ENCODE measurements around the gene NKX6-2. TPM values are rescaled to one million over a fixed set of nuclear protein-coding genes. Genes with fewer than 3 reads are reported as not detected.

NKX6-2 gene
- total and polyA plus RNA-seq, 4 donors = 0.07 to 7.1 TPM; not detected in 2

DNA sequence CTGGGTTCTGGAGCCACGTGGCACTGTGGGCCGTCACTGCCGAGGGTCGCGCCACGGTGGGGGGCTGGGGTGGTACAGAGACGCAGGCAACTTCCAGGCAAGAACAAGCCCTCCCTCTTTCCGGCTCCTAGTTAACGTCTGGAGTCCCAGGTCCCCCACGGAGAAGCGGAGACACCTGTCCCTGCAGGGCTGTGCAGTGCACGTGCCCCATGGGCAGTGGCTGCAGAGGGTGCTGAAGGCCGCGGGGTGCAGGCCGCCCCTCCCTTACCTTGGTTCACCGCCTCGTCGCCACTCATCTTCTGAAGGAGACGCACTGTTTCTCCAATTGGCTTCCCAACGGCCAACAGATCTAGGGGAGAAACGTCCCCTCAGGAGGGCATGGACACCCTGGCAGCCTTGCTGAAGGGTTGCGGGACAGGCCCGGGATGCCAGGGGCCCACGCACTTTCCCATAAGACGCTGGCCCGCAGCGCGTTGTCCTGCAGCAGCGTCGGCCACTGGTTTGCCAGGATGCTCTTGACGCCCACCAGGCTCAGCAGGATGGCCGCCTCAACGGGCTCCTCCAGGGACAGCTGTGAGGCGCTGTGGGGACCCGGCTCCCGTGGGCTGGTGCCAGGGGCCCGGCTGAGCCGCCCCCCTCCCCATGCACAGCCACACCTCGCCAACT is 24.3 kb upstream of the NKX6-2 start:
- no peak for TF ChIP-seq SP1 (IDR thresholded peaks at IDR 0.05)
- TF ChIP-seq FOXA2 (IDR thresholded peaks at IDR 0.05) = no peak
- TF ChIP-seq ATF3 (IDR thresholded peaks at IDR 0.05) = no peak
- TF ChIP-seq, protein P1, sequence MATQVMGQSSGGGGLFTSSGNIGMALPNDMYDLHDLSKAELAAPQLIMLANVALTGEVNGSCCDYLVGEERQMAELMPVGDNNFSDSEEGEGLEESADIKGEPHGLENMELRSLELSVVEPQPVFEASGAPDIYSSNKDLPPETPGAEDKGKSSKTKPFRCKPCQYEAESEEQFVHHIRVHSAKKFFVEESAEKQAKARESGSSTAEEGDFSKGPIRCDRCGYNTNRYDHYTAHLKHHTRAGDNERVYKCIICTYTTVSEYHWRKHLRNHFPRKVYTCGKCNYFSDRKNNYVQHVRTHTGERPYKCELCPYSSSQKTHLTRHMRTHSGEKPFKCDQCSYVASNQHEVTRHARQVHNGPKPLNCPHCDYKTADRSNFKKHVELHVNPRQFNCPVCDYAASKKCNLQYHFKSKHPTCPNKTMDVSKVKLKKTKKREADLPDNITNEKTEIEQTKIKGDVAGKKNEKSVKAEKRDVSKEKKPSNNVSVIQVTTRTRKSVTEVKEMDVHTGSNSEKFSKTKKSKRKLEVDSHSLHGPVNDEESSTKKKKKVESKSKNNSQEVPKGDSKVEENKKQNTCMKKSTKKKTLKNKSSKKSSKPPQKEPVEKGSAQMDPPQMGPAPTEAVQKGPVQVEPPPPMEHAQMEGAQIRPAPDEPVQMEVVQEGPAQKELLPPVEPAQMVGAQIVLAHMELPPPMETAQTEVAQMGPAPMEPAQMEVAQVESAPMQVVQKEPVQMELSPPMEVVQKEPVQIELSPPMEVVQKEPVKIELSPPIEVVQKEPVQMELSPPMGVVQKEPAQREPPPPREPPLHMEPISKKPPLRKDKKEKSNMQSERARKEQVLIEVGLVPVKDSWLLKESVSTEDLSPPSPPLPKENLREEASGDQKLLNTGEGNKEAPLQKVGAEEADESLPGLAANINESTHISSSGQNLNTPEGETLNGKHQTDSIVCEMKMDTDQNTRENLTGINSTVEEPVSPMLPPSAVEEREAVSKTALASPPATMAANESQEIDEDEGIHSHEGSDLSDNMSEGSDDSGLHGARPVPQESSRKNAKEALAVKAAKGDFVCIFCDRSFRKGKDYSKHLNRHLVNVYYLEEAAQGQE (IDR thresholded peaks at IDR 0.05) = no peak
- no peak for TF ChIP-seq HNF4A (conservative IDR thresholded peaks at IDR 0.05)
- no peak for TF ChIP-seq TAF1 (conservative IDR thresholded peaks at IDR 0.05)
- TF ChIP-seq, protein P2, sequence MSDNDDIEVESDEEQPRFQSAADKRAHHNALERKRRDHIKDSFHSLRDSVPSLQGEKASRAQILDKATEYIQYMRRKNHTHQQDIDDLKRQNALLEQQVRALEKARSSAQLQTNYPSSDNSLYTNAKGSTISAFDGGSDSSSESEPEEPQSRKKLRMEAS (IDR thresholded peaks at IDR 0.05) = no peak
- TF ChIP-seq FOXA1 (IDR thresholded peaks at IDR 0.05) = no peak
- no peak for TF ChIP-seq NR2F2 (IDR thresholded peaks at IDR 0.05)
- TF ChIP-seq JUND (IDR thresholded peaks at IDR 0.05) = no peak
- no peak for TF ChIP-seq RXRA (IDR thresholded peaks at IDR 0.05)
- TF ChIP-seq ZBTB33 (IDR thresholded peaks at IDR 0.05) = no peak
- TF ChIP-seq EGR1 (IDR thresholded peaks at IDR 0.05; ENCODE audit: low read depth in 2 of 2) = no peak
- TF ChIP-seq RAD21 (IDR thresholded peaks at IDR 0.05) = no peak
- TF ChIP-seq HNF4G (IDR thresholded peaks at IDR 0.05) = no peak
- no peak for TF ChIP-seq YY1 (IDR thresholded peaks at IDR 0.05)
- H3K36me3 ChIP-seq (ENCODE audit: control insufficient read depth in 4 of 4, insufficient read depth in 3 of 4, low read depth in 1 of 4, low read length in 3 of 4) = no peaks in the 10 kb centered on the region
- H3K9me3 ChIP-seq (ENCODE audit: control insufficient read depth in 4 of 4, low read length in 3 of 4) = no peaks in the 10 kb centered on the region
- DNase-seq (ENCODE audit: low spot score) = no peak
- H3K27me3 ChIP-seq (ENCODE audit: control insufficient read depth in 4 of 4, insufficient read depth in 4 of 4, low read length in 3 of 4) = peaks cover 0 to 4% (median 0%) of the 10 kb centered on the region in 4 donors
- H3K4me1 ChIP-seq (ENCODE audit: control insufficient read depth in 4 of 4, insufficient read depth in 4 of 4, low read length in 3 of 4) = no peaks in the 10 kb centered on the region
- H3K27ac ChIP-seq (ENCODE audit: low read depth in 1 of 2, low read length in 2 of 2) = no peak overlapping the region
- H3K4me3 ChIP-seq (ENCODE audit: low read depth in 1 of 3, low read length in 3 of 3) = no peak overlapping the region
- H3K9ac ChIP-seq (ENCODE audit: low read depth in 1 of 2, low read length in 2 of 2) = no peak overlapping the region
- 85% methylated on average over 39 of the region's 39 CpGs for WGBS

DNA sequence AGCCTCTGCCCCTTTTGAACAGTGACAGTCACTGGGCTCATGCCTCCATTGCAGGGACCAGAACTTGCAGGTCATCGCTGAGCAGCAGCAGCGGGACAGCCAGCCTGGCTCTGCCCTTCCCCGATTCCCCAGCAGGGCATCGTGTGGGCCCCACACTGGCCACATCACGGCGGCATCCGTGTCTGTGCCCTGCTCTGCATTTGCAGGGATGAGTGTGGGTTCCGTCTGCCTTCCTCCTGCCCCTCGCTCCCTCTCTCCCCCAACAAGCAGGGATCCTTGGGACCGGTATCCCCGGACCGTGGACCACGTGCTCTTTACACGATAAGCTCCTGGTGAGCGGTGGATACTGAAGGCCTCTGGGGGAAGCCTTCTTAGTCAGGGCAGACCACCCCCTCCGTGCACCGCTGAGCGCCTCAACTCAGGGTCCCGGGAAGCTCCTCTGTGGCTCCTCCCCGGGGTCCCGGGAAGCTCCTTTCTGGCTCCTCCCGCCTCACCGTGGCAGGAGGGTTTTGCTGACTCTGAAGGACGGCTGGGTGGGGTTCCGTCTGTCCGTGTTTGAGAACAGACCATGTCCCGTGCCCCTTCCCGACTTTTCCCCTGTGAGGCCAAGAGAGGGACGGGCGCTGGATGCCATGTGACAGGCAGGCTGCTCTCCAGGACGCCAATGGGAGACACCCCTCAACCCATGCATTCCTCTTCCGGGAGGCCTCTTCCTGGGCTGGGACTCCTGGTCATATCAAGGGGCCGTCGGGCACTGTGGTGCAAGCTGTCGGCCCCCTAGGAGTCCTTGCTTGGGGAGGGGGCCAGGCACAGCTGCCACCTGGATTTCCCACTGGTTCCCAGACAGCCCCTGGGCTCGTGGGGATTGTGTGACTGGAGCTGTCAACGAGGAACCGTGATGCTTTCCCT is 23.5 kb upstream of the NKX6-2 start:
- Histone ChIP-seq H3K4me3 (ENCODE audit: low read depth in 1 of 3, low read length in 3 of 3) (no peak overlapping the region), H3K9me3 (ENCODE audit: control insufficient read depth in 4 of 4, low read length in 3 of 4) (no peaks in the 10 kb centered on the region), H3K27ac (ENCODE audit: low read depth in 1 of 2, low read length in 2 of 2) (no peak overlapping the region), H3K4me1 (ENCODE audit: control insufficient read depth in 4 of 4, insufficient read depth in 4 of 4, low read length in 3 of 4) (no peaks in the 10 kb centered on the region), H3K36me3 (ENCODE audit: control insufficient read depth in 4 of 4, insufficient read depth in 3 of 4, low read depth in 1 of 4, low read length in 3 of 4) (no peaks in the 10 kb centered on the region), H3K9ac (ENCODE audit: low read depth in 1 of 2, low read length in 2 of 2) (no peak overlapping the region), H3K27me3 (ENCODE audit: control insufficient read depth in 4 of 4, insufficient read depth in 4 of 4, low read length in 3 of 4) (peaks cover 0 to 4% (median 0%) of the 10 kb centered on the region in 4 donors)
- 81% methylated on average over 38 of the region's 38 CpGs for WGBS
- TF ChIP-seq YY1 (IDR thresholded peaks at IDR 0.05) (no peak), FOXA2 (IDR thresholded peaks at IDR 0.05) (no peak)
- TF ChIP-seq, protein P2 (IDR thresholded peaks at IDR 0.05) = no peak
- TF ChIP-seq, protein P1 (IDR thresholded peaks at IDR 0.05) = no peak
- no peak for DNase-seq (ENCODE audit: low spot score)
